ENCODE results near the gene MINK1.
"Not testable (repeated sequence)": the region's sequence is repeated elsewhere in the genome, so short reads cannot be mapped to it uniquely, and the experiment has no call there.

MINK1 gene

GRCh38 chr17:4802228-4802627, 30.9 kb upstream of the MINK1 start, which contains the start of gene C17orf114:
Gene C17orf114, minus strand, starts transcription at chr17:4802328.
- no peak for DNase-seq
- no peak for TF ChIP-seq GATA1 (IDR thresholded peaks at IDR 0.05; ENCODE audit: low read depth, low read length)
- no peak for TF ChIP-seq POLR2A (IDR thresholded peaks at IDR 0.05; ENCODE audit: low read length)

DNA sequence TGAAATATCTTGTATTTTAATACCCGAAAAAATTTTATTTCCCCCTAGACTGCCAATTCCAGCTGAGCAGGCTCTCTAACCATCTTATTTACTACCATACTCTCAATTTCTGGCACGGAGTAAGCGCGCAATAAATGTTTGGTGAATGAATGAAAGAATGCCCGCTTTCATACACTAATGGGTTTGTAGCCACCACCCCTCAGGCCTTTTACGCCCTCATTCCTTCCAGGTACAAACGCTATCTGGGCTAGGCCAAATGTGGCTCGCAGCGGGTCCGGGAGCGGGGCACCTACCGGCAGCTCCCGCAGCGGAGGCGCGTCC, 26.7 kb upstream of the MINK1 start:
- DNase-seq, result no peak
- TF ChIP-seq GATA1 (IDR thresholded peaks at IDR 0.05; ENCODE audit: low read depth, low read length), result no peak
- no peak for TF ChIP-seq POLR2A (IDR thresholded peaks at IDR 0.05; ENCODE audit: low read length)

DNA sequence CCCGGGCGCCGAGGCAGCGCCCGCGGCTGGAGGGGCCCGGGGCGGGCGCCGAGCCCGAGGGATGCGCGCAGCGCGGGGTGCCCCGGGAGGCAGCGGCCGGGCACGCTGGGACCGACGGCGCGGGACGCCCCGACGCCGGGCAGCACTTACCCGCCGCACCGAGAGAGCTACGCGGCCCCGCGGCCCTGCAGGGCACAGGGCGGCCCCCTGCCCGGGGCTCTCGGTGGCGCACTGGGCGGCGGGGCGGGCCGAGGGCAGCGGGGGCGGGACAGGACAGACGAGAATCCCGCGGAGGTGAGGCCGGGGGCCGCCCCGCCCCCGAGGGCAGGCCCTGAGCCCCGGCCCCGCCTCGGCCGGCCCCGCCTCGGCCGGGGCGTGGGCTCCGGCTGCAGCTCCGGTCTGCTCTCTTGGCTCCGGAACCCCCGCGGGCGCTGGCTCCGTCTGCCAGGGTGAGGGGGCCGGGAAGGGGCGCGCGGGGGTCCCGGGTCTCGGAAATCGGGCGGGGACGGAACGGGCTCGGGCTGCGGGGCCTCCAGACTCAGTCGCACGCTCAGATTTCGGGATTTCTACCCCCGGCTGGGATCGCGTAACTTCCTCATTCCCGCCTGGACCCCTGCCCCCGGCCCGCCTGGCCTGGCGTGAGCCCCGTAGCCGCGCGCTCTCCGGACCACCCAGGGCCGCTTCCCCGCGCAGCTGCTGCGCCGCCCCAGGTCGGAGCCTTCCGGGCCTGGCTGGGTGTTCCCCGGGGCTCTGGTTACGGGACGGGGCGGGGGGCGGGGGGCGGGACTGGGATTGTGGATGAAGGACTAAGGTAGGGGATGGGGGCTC, 26.1 kb upstream of the MINK1 start, which contains the start of gene PLD2:
Gene PLD2, plus strand, starts transcription at position 376 of the 828 bp plus-strand sequence. CDS start 621 bp downstream, outside the sequence.
- TF ChIP-seq POLR2A (IDR thresholded peaks at IDR 0.05; ENCODE audit: low read length) (no peak), GATA1 (IDR thresholded peaks at IDR 0.05; ENCODE audit: low read depth, low read length) (no peak)
- peak; percentile 81 to 86 for DNase-seq

GRCh38 chr17:4807605-4808377, 25.3 kb upstream of the MINK1 start:
- no peak for TF ChIP-seq GATA1 (IDR thresholded peaks at IDR 0.05; ENCODE audit: low read depth, low read length)
- TF ChIP-seq POLR2A (IDR thresholded peaks at IDR 0.05; ENCODE audit: low read length), result no peak
- no peak for DNase-seq

- TF ChIP-seq POLR2A (IDR thresholded peaks at IDR 0.05; ENCODE audit: low read length) (no peak), GATA1 (IDR thresholded peaks at IDR 0.05; ENCODE audit: low read depth, low read length) (no peak)
- no peak for DNase-seq
These were observed 24.8 kb upstream of the MINK1 start for GRCh38 chr17:4808378-4808767.

DNA sequence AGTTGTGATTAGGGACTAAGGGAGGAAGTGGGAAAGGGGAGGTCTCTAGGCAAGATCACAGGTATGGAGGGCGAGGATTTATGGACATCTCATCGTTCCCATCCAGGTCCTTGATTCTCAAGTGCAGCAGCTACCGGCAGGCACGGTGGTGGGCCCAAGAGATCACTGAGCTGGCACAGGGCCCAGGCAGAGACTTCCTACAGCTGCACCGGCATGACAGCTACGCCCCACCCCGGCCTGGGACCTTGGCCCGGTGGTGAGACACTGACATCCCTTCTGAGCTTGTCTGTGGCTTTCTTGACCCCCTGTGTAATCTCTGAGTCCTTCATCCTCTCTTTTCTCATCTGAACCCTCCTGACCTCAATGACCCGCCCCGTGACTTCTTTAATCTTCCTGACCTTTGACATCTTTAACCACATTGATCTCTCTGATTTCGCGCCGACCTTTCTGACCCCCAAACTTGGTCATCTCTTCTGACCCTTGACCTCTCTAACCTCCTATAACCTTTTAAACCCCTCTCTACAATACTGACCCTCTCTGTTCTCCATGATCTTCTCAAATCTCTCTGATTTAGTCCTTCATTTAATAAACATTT, 22.3 kb upstream of the MINK1 start:
- no peak for TF ChIP-seq POLR2A (IDR thresholded peaks at IDR 0.05; ENCODE audit: low read length)
- DNase-seq, result no peak

- DNase-seq, result no peak
- TF ChIP-seq POLR2A (IDR thresholded peaks at IDR 0.05; ENCODE audit: low read length), result no peak
- no peak for TF ChIP-seq GATA1 (IDR thresholded peaks at IDR 0.05; ENCODE audit: low read depth, low read length)
These were observed 21.7 kb upstream of the MINK1 start for GRCh38 chr17:4811471-4811870.

DNA sequence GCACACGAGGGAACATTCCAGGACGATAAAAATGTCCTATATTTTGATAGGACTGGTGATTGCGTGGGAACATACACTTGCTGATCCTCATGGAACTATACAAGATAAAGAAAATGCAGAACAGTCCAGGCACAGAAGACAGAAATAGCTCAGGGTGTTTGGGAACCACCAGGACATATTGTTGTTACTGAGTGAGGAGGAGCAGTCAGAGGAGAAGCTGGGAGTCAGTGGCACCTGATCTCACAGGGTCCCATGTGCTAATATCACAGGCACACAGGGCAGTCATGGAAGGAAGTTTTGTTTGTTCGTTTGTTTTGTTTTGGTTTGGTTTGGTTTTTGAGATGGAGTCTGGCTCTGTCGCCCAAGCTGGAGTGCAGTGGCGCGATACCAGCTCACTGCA, 20.4 kb upstream of the MINK1 start:
- TF ChIP-seq POLR2A (IDR thresholded peaks at IDR 0.05; ENCODE audit: low read length), result no peak
- TF ChIP-seq GATA1 (IDR thresholded peaks at IDR 0.05; ENCODE audit: low read depth, low read length), result no peak
- DNase-seq, result no peak

GRCh38 chr17:4815043-4815675, 18.0 kb upstream of the MINK1 start:
- TF ChIP-seq POLR2A (IDR thresholded peaks at IDR 0.05; ENCODE audit: low read length), result no peak
- peak; percentile 28 to 41 for DNase-seq

DNA sequence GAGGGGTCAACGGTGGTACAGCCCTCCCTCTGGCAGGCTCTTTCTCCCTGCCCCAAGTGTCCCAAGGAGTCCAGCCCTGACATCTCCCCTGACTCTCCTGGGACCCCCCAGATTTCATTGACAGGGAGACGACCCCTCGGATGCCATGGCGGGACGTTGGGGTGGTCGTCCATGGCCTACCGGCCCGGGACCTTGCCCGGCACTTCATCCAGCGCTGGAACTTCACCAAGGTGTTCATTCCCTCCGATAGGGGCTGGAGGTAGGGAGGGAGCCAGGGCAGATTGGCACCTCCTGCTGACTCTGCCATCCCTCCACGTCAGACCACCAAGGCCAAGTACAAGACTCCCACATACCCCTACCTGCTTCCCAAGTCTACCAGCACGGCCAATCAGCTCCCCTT, 16.3 kb upstream of the MINK1 start:
- TF ChIP-seq POLR2A (IDR thresholded peaks at IDR 0.05; ENCODE audit: low read length), result no peak
- no peak for DNase-seq

DNA sequence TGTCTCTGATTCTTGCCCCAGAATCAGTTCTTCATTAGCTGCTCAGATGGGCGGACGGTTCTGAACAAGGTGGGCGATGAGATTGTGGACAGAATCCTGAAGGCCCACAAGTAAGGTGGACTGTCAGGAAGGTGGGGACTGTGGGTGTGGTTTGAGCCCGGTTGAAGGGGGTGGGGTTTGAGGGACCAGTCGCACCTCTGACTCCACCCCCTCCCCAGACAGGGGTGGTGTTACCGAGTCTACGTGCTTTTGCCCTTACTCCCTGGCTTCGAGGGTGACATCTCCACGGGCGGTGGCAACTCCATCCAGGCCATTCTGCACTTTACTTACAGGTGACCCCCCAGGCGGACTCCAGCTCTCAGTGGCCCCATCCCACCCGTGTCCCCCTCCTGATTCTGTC, 14.9 kb upstream of the MINK1 start:
- DNase-seq, result no peak
- TF ChIP-seq GATA1 (IDR thresholded peaks at IDR 0.05; ENCODE audit: low read depth, low read length), result no peak
- no peak for TF ChIP-seq POLR2A (IDR thresholded peaks at IDR 0.05; ENCODE audit: low read length)

- TF ChIP-seq GATA1 (IDR thresholded peaks at IDR 0.05; ENCODE audit: low read depth, low read length) (no peak), POLR2A (IDR thresholded peaks at IDR 0.05; ENCODE audit: low read length) (no peak)
These were observed 10.3 kb upstream of the MINK1 start for GRCh38 chr17:4822835-4823234.

DNA sequence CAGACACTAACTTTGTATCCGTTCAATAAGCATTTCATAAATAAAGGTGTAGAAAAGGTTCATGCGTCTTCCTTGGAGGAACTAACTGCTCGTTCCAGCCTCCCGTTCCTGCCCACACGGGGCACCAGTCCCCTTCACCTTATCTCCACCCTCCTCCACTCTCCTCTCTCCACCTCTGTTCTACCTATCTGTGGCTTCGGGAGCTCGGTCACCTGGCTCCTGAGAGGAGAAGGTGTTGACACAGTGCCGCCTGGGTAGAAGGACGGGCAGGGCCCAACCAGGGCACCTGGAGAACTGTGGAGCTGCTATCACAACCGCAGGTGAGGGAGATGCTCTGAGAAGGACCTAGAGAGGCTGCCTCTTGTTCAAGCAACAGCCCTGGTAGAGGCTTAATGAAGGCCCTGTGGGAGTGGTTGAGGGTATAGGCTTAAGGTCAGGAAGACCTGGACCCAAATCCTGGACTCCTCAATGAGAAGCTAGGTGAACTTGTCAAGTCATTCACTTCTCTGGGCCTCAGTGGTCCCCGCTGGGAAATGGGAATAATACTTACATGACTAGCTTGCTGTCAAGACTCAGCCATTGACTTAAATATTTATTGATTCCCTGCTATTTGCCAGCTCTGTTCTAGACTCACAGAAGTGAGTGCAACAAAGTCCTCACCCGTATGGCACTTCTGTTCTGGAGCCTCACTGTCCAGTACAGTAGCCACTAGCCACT, 9.6 kb upstream of the MINK1 start:
- DNase-seq, result no peak
- TF ChIP-seq GATA1 (IDR thresholded peaks at IDR 0.05; ENCODE audit: low read depth, low read length), result no peak

More at GRCh38 chr17:4822835-4823234, 10.3 kb upstream of the MINK1 start:
- no peak for DNase-seq

DNA sequence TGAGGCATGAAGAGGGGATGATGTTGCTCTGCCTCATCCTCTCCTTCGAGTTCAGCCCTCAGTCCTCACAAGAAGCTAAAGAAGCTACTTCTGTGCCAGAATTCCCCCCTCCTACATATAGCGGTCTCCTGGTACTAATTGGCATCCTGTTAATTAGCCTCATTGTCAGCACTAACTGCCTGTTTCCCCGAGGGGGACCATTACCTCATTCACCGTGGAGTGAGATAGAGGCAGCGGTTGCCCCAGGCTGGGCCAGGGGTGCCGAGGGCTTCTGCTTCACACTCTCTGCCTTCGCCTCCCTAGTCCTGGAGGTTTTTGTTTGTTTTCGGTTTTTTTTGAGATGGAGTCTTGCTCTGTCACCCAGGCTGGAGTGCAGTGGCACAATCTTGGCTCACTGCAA, 5.7 kb upstream of the MINK1 start:
- no peak for TF ChIP-seq POLR2A (IDR thresholded peaks at IDR 0.05; ENCODE audit: low read length)
- no peak for TF ChIP-seq GATA1 (IDR thresholded peaks at IDR 0.05; ENCODE audit: low read depth, low read length)
- no peak for DNase-seq

GRCh38 chr17:4832829-4833177, 337 bp upstream of the MINK1 start:
- not testable (repeated sequence) for DNase-seq

Data from erythroblast (primary cell).